Small intestine (tissue), 7 donors: Measurements from ENCODE around the gene TAS2R1. TPM values are rescaled to one million over a fixed set of nuclear protein-coding genes. Genes with fewer than 3 reads are reported as not detected.

ENCODE experiments used
- DNase-seq, 2 donors: peaks; one replicate each; pipeline versions ENCODE4 v3.0.0 to v3.0.0-alpha.2; 2013
- FAIRE-seq: peaks from 2 replicates; lab custom pipeline; 2012; peaks lifted over from hg19 to GRCh38; lab: Jason Lieb, UNC
- H3K27ac ChIP-seq, 3 donors: one replicate each; pipeline ENCODE4 v1.5.1; 2013; ENCODE audit warnings: low read length in 2 of 3, mild to moderate bottlenecking in 2 of 3, control low read depth in 1 of 3, inconsistent platforms in 1 of 3, low read depth in 1 of 3, moderate library complexity in 1 of 3
- H3K27me3 ChIP-seq, 3 donors: one replicate each; pipeline ENCODE4 v1.6.1; 2013; ENCODE audit warnings: low read length in 3 of 3, inconsistent platforms in 1 of 3; ENCODE audit not compliant: control insufficient read depth in 3 of 3, insufficient read depth in 3 of 3
- H3K36me3 ChIP-seq, 3 donors: one replicate each; pipeline ENCODE4 v1.6.1; 2013; ENCODE audit warnings: low read length in 3 of 3, inconsistent platforms in 1 of 3, low read depth in 1 of 3, mild to moderate bottlenecking in 1 of 3, moderate library complexity in 1 of 3; ENCODE audit not compliant: control insufficient read depth in 3 of 3, insufficient read depth in 2 of 3
- H3K4me1 ChIP-seq, 3 donors: one replicate each; pipeline ENCODE4 v1.6.1; 2013; ENCODE audit warnings: low read length in 2 of 3, inconsistent platforms in 1 of 3, low read depth in 1 of 3, mild to moderate bottlenecking in 1 of 3, moderate library complexity in 1 of 3; ENCODE audit not compliant: control insufficient read depth in 3 of 3, insufficient read depth in 2 of 3
- H3K4me3 ChIP-seq, 3 donors: one replicate each; pipeline ENCODE4 v1.5.1; 2013; ENCODE audit warnings: low read length in 3 of 3, control low read depth in 1 of 3, inconsistent platforms in 1 of 3, low read depth in 1 of 3, mild to moderate bottlenecking in 1 of 3, moderate library complexity in 1 of 3
- H3K9me3 ChIP-seq, 2 donors: one replicate each; pipeline ENCODE4 v1.6.1; 2013; ENCODE audit warnings: low read depth in 1 of 2, low read length in 1 of 2; ENCODE audit not compliant: control insufficient read depth in 2 of 2, insufficient read depth in 1 of 2
- whole genome bisulfite sequencing, 3 donors: extraction: QIAGEN DNeasy Blood & Tissue Kit; methylation state at CpG; one replicate each; pipeline ENCODE4 v1.1.7; 2013; 5-methylcytosine and 5-hydroxymethylcytosine counted together
- polyA plus RNA-seq, 4 donors: library from polyadenylated mRNA; stranded (reverse) in 3 of 4; unstranded in 1 of 4; fragments of 200-250 nt in 3 of 4; fragments of 120-200 nt in 1 of 4; gene quantifications; one replicate each; pipeline versions ENCODE4 v1.2.1 to v1.2.3, GENCODE V29; 2013
- donor health status: healthy with polysubstance abuse.
- donor health status: control.
- donor health status: control.
- donor health status: Bipolar disorder and iron deficiency.
- donor health status: healthy.

TAS2R1 gene
- polyA plus RNA-seq, 4 donors: 0.50 TPM; not detected in 3

- Histone ChIP-seq H3K4me1 (no peaks in the 10 kb centered on the region), H3K9me3 (no peaks in the 10 kb centered on the region), H3K27ac (no peak overlapping the region), H3K36me3 (no peaks in the 10 kb centered on the region), H3K27me3 (no peaks in the 10 kb centered on the region), H3K4me3 (no peak overlapping the region)
- no peak for FAIRE-seq
- DNase-seq: no peak
These were observed 24.7 kb upstream of the TAS2R1 start for GRCh38 chr5:9654886-9655285.

GRCh38 chr5:9653811-9654210 is 23.7 kb upstream of the TAS2R1 start:
- no peak for DNase-seq
- H3K9me3 ChIP-seq: no peaks in the 10 kb centered on the region

GRCh38 chr5:9653061-9653460 is 22.9 kb upstream of the TAS2R1 start:
- no peak overlapping the region for H3K27ac ChIP-seq
- no peak overlapping the region for H3K4me3 ChIP-seq
- no peak for DNase-seq
- 68 to 83% (median 73%) methylated on average over 7 of the region's 7 CpGs for WGBS, 3 donors
- no peaks in the 10 kb centered on the region for H3K9me3 ChIP-seq
- no peaks in the 10 kb centered on the region for H3K36me3 ChIP-seq
- no peaks in the 10 kb centered on the region for H3K27me3 ChIP-seq
- no peaks in the 10 kb centered on the region for H3K4me1 ChIP-seq
- no peak for FAIRE-seq

More at GRCh38 chr5:9653811-9654210, 23.7 kb upstream of the TAS2R1 start:
- FAIRE-seq: no peak
- WGBS, 3 donors: 60 to 63% (median 62%) methylated on average over 2 of the region's 2 CpGs
- Histone ChIP-seq H3K4me1 (no peaks in the 10 kb centered on the region), H3K27ac (no peak overlapping the region), H3K27me3 (no peaks in the 10 kb centered on the region), H3K36me3 (no peaks in the 10 kb centered on the region), H3K4me3 (no peak overlapping the region)

- no peak overlapping the region for H3K27ac ChIP-seq
- H3K4me1 ChIP-seq: no peaks in the 10 kb centered on the region
- H3K27me3 ChIP-seq: no peaks in the 10 kb centered on the region
- FAIRE-seq (no peak), DNase-seq (no peak)
- no peaks in the 10 kb centered on the region for H3K9me3 ChIP-seq
- 67 to 79% (median 67%) methylated on average over 3 of the region's 3 CpGs for WGBS, 3 donors
- no peaks in the 10 kb centered on the region for H3K36me3 ChIP-seq
- H3K4me3 ChIP-seq: no peak overlapping the region
These were observed 22.1 kb upstream of the TAS2R1 start for GRCh38 chr5:9652295-9652694.

GRCh38 chr5:9646843-9647242 is 16.7 kb upstream of the TAS2R1 start:
- FAIRE-seq: no peak
- no peak overlapping the region for H3K27ac ChIP-seq
- 67 to 90% (median 83%) methylated on average over 2 of the region's 2 CpGs for WGBS, 3 donors

GRCh38 chr5:9644630-9645029 is 14.5 kb upstream of the TAS2R1 start:
- Histone ChIP-seq H3K27me3 (no peaks in the 10 kb centered on the region), H3K4me1 (no peaks in the 10 kb centered on the region), H3K27ac (no peak overlapping the region), H3K36me3 (no peaks in the 10 kb centered on the region), H3K9me3 (no peaks in the 10 kb centered on the region), H3K4me3 (no peak overlapping the region)
- WGBS, 3 donors: 71 to 88% (median 83%) methylated on average over 3 of the region's 3 CpGs
- DNase-seq (no peak), FAIRE-seq (no peak)

More at GRCh38 chr5:9646843-9647242, 16.7 kb upstream of the TAS2R1 start:
- no peak for DNase-seq
- Histone ChIP-seq H3K4me3 (no peak overlapping the region), H3K27me3 (no peaks in the 10 kb centered on the region), H3K9me3 (no peaks in the 10 kb centered on the region), H3K4me1 (no peaks in the 10 kb centered on the region), H3K36me3 (no peaks in the 10 kb centered on the region)

DNA sequence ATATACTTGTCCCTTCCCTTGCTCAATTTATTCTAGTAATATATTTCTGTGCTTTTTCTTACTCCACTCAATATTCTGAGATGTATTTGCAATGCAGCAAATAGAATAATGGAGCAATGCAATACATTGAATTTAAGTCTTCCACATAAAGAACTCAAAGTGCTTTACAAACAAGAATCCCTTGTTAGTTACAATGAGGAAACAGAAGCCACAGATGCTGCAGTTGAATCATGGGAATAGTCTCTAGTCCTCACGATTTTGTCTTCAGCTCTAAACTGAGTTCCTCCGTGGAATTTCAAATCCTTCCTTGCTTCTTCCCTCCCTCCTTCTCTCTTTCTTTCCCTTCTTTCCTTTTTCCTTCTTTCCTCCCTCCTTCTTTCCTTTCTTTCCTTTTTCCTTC is 12.5 kb upstream of the TAS2R1 start:
- no peak overlapping the region for H3K27ac ChIP-seq
- FAIRE-seq (no peak), DNase-seq (no peak)
- peaks cover 0 to 14% of the 10 kb centered on the region in 2 donors for H3K9me3 ChIP-seq
- no peaks in the 10 kb centered on the region for H3K36me3 ChIP-seq
- no peaks in the 10 kb centered on the region for H3K4me1 ChIP-seq
- no peaks in the 10 kb centered on the region for H3K27me3 ChIP-seq
- no peak overlapping the region for H3K4me3 ChIP-seq
- 59 to 63% (median 62%) methylated on average over 2 of the region's 2 CpGs for WGBS, 3 donors

- peaks cover 0 to 14% of the 10 kb centered on the region in 2 donors for H3K9me3 ChIP-seq
- 74 to 84% (median 76%) methylated on average over 7 of the region's 7 CpGs for WGBS, 3 donors
- H3K4me3 ChIP-seq: no peak overlapping the region
- no peak overlapping the region for H3K27ac ChIP-seq
- FAIRE-seq (no peak), DNase-seq (no peak)
- H3K27me3 ChIP-seq: no peaks in the 10 kb centered on the region
- H3K36me3 ChIP-seq: no peaks in the 10 kb centered on the region
- H3K4me1 ChIP-seq: no peaks in the 10 kb centered on the region
These were observed 11.7 kb upstream of the TAS2R1 start for GRCh38 chr5:9641806-9642355.

DNA sequence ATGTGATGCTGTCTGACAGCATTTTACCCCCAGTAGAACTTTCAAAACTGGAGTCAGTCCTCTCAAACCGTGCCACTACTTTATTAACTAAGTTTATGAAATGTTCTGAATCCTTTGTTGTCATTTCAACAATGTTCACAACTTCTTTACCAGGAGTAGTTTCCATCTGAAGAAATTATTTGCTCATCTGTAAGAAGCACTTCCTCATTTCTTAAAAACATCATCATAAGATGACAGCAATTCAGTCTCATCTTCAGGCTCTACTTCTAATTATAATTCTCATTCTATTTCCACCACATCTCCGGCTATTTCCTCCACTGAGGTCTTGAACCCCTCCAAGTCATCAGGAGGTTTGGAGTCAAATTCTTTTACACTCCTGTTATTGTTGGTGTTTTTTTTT is 2.3 kb upstream of the TAS2R1 start:
- Histone ChIP-seq H3K27ac (no peak overlapping the region), H3K36me3 (no peaks in the 10 kb centered on the region), H3K4me3 (no peak overlapping the region), H3K4me1 (no peaks in the 10 kb centered on the region), H3K9me3 (no peaks in the 10 kb centered on the region), H3K27me3 (no peaks in the 10 kb centered on the region)
- WGBS, 3 donors: 73 to 76% (median 76%) methylated on average over 2 of the region's 2 CpGs
- FAIRE-seq: no peak
- DNase-seq: no peak
